ENCODE measurements around the gene IWS1.

The IWS1 gene

DNA sequence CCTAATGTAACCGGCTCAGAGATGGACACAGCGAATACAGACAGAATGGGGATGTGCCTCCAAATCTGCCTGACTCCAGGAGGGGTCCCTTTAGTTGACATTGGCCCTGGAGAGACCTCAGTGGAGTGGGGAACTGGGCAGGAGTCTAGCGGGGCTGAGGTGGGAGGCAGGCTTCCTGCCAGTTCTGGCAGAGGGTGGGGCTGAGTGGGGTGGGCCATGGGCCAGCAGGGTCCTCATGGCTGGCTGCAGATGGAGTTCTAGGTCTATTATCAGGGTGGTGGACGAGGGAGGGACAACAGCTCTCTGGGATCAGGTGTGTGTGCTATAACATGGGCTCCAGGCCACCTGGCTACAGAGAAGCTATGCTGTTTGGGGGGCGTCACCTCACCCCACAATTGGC, 86.9 kb downstream of the IWS1 start:
- DNase-seq (ENCODE audit: insufficient read length) (no peak), FAIRE-seq (no peak)
- TF ChIP-seq POLR2AphosphoS5 (IDR thresholded peaks at IDR 0.05; ENCODE audit: low read depth, low read length) (no peak), POLR2A (IDR thresholded peaks at IDR 0.05; ENCODE audit: low read depth, low read length) (no peak), TAF1 (IDR thresholded peaks at IDR 0.05; ENCODE audit: borderline replicate concordance, low read depth, low read length) (no peak)

GRCh38 chr2:127437781-127438726, 88.2 kb downstream of the IWS1 start:
- no peak for TF ChIP-seq TAF1 (IDR thresholded peaks at IDR 0.05; ENCODE audit: borderline replicate concordance, low read depth, low read length)
- TF ChIP-seq POLR2A (IDR thresholded peaks at IDR 0.05; ENCODE audit: low read depth, low read length): no peak
- no peak for TF ChIP-seq POLR2AphosphoS5 (IDR thresholded peaks at IDR 0.05; ENCODE audit: low read depth, low read length)
- no peak for DNase-seq (ENCODE audit: insufficient read length)
- no peak for FAIRE-seq

GRCh38 chr2:127437056-127437455, 89.2 kb downstream of the IWS1 start:
- DNase-seq (ENCODE audit: insufficient read length) (no peak), FAIRE-seq (no peak)
- no peak for TF ChIP-seq POLR2AphosphoS5 (IDR thresholded peaks at IDR 0.05; ENCODE audit: low read depth, low read length)
- TF ChIP-seq TAF1 (IDR thresholded peaks at IDR 0.05; ENCODE audit: borderline replicate concordance, low read depth, low read length): no peak
- TF ChIP-seq POLR2A (IDR thresholded peaks at IDR 0.05; ENCODE audit: low read depth, low read length): no peak

GRCh38 chr2:127434515-127434914, 91.8 kb downstream of the IWS1 start:
- TF ChIP-seq TAF1 (IDR thresholded peaks at IDR 0.05; ENCODE audit: borderline replicate concordance, low read depth, low read length) (no peak), POLR2A (IDR thresholded peaks at IDR 0.05; ENCODE audit: low read depth, low read length) (no peak)
- DNase-seq (ENCODE audit: insufficient read length): no peak
- FAIRE-seq: no peak

GRCh38 chr2:127431408-127432023, 94.8 kb downstream of the IWS1 start:
- no peak for TF ChIP-seq TAF1 (IDR thresholded peaks at IDR 0.05; ENCODE audit: borderline replicate concordance, low read depth, low read length)
- DNase-seq (ENCODE audit: insufficient read length): no peak
- FAIRE-seq: no peak

All from GM12892 (cell line).